Measurements from ENCODE around the gene GIPC3. TPM values are rescaled to one million over a fixed set of nuclear protein-coding genes. Genes with fewer than 3 reads are reported as not detected.

The GIPC3 gene
- polyA plus RNA-seq, 3 donors: 3.1 to 3.8 (median 3.6) TPM

Other genes starting within 250 kb of the GIPC3 start
- 10 to 100 TPM; 19.6 to 30.0 (median 28.3) TPM for gene NFIC, start 218.9 kb upstream of the GIPC3 start, polyA plus RNA-seq (ENCODE audit: insufficient read length in 3 of 3)
- 100 to 1,000 TPM; 440 to 614 (median 522) TPM for gene SMIM24, start 105.0 kb upstream of the GIPC3 start, polyA plus RNA-seq (ENCODE audit: insufficient read length in 3 of 3)
- gene SMIM44, start 102.0 kb upstream of the GIPC3 start, polyA plus RNA-seq (ENCODE audit: insufficient read length in 3 of 3): under 1 TPM in 2 of 3 donors, not detected in 1; 0.22 to 0.74 TPM
- 10 to 100 TPM in 1 of 3 donors, 1 to 10 TPM in 2; 5.4 to 11.8 (median 9.6) TPM for gene DOHH, start 84.8 kb upstream of the GIPC3 start, polyA plus RNA-seq (ENCODE audit: insufficient read length in 3 of 3)
- gene FZR1, start 79.2 kb upstream of the GIPC3 start, polyA plus RNA-seq (ENCODE audit: insufficient read length in 3 of 3): 10 to 100 TPM; 41.8 to 65.0 (median 55.1) TPM
- 10 to 100 TPM in 1 of 3 donors, 1 to 10 TPM in 2; 3.3 to 10.7 (median 6.5) TPM for gene TEKTIP1, start 46.3 kb upstream of the GIPC3 start, polyA plus RNA-seq (ENCODE audit: insufficient read length in 3 of 3)
- gene MFSD12, start 27.9 kb upstream of the GIPC3 start, polyA plus RNA-seq (ENCODE audit: insufficient read length in 3 of 3): 10 to 100 TPM; 44.0 to 93.7 (median 60.7) TPM
- 10 to 100 TPM; 67.6 to 94.6 (median 91.9) TPM for gene HMG20B, start 12.5 kb upstream of the GIPC3 start, polyA plus RNA-seq (ENCODE audit: insufficient read length in 3 of 3)
- gene TBXA2R, start 21.4 kb downstream of the GIPC3 start, polyA plus RNA-seq (ENCODE audit: insufficient read length in 3 of 3): 1 to 10 TPM; 2.2 to 4.2 (median 3.5) TPM
- 10 to 100 TPM; 17.5 to 30.8 (median 28.9) TPM for gene CACTIN, start 41.3 kb downstream of the GIPC3 start, polyA plus RNA-seq (ENCODE audit: insufficient read length in 3 of 3)
- 10 to 100 TPM; 19.7 to 30.2 (median 28.9) TPM for gene PIP5K1C, start 115.0 kb downstream of the GIPC3 start, polyA plus RNA-seq (ENCODE audit: insufficient read length in 3 of 3)
- gene TJP3, start 122.9 kb downstream of the GIPC3 start, polyA plus RNA-seq (ENCODE audit: insufficient read length in 3 of 3): 10 to 100 TPM in 2 of 3 donors, 1 to 10 TPM in 1; 8.3 to 14.8 (median 11.1) TPM
- 10 to 100 TPM; 11.7 to 21.0 (median 18.5) TPM for gene APBA3, start 176.2 kb downstream of the GIPC3 start, polyA plus RNA-seq (ENCODE audit: insufficient read length in 3 of 3)
- 10 to 100 TPM; 26.4 to 46.6 (median 42.0) TPM for gene MRPL54, start 177.2 kb downstream of the GIPC3 start, polyA plus RNA-seq (ENCODE audit: insufficient read length in 3 of 3)
- gene RAX2, start 186.8 kb downstream of the GIPC3 start, polyA plus RNA-seq (ENCODE audit: insufficient read length in 3 of 3): not detected
- gene MATK, start 200.9 kb downstream of the GIPC3 start, polyA plus RNA-seq (ENCODE audit: insufficient read length in 3 of 3): 1 to 10 TPM in 1 of 3 donors, under 1 TPM in 2; 0.88 to 1.9 (median 0.90) TPM